K562 treated with DMSO at 1 percent for 12 hours (cell line): ENCODE measurements around the gene NXPH2. TPM values are rescaled to one million over a fixed set of nuclear protein-coding genes. Genes with fewer than 3 reads are reported as not detected.

Experiments
- total RNA-seq: library from RNA; unstranded; fragments of 300-600 nt; gene quantifications from 2 replicates; pipeline ENCODE4 v1.2.3, GENCODE V29; 2022; ENCODE audit not compliant: insufficient read depth

The NXPH2 gene
- not detected in 2 replicates for total RNA-seq

GRCh38 chr2:138779781-138780445, at the start of gene NXPH2:
Gene NXPH2 (minus strand): TSS chr2:138780390. CDS start chr2:138780241, 149 bp downstream.

